Mesothelial cell of epicardium (in vitro differentiated cells): Measurements from ENCODE around the gene FRZB. TPM values are rescaled to one million over a fixed set of nuclear protein-coding genes. Genes with fewer than 3 reads are reported as not detected.

ENCODE experiments used
- DNase-seq, 2 experiments: peaks; one replicate each; pipeline ENCODE4 v3.0.0; 2021; ENCODE audit warnings: low spot score in 2 of 2; ENCODE audit not compliant: unreplicated experiment in 2 of 2
- H3K27ac Mint-ChIP-seq: 2 replicates; pipeline ENCODE4 v1.8.0; 2021; ENCODE audit warnings: mixed read lengths
- H3K27me3 Mint-ChIP-seq: 2 replicates; pipeline ENCODE4 v1.8.0; 2021; ENCODE audit warnings: low read depth, mixed read lengths
- H3K36me3 Mint-ChIP-seq: 2 replicates; pipeline ENCODE4 v1.8.0; 2021; ENCODE audit warnings: mixed read lengths
- H3K4me1 Mint-ChIP-seq: 2 replicates; pipeline ENCODE4 v1.8.0; 2021; ENCODE audit warnings: mixed read lengths
- H3K4me3 Mint-ChIP-seq: 2 replicates; pipeline ENCODE4 v1.8.0; 2021; ENCODE audit warnings: mild to moderate bottlenecking, moderate library complexity, mixed read lengths
- H3K9me3 Mint-ChIP-seq: 2 replicates; pipeline ENCODE4 v1.8.0; 2021; ENCODE audit warnings: mixed read lengths
- total RNA-seq: library from RNA; stranded (reverse); gene quantifications from 3 replicates; pipeline ENCODE4 v1.2.1, GENCODE V29; 2021
- TF ChIP-seq, protein P1 (sequence below): fragments of 200-600 bp; sonication (generic); IDR thresholded peaks from one replicate; pipeline ENCODE4 v1.5.0; 2021; ENCODE audit warnings: antibody characterized with exemption; ENCODE audit not compliant: unreplicated experiment

The FRZB gene, protein sequence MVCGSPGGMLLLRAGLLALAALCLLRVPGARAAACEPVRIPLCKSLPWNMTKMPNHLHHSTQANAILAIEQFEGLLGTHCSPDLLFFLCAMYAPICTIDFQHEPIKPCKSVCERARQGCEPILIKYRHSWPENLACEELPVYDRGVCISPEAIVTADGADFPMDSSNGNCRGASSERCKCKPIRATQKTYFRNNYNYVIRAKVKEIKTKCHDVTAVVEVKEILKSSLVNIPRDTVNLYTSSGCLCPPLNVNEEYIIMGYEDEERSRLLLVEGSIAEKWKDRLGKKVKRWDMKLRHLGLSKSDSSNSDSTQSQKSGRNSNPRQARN
- total RNA-seq: 12.1 to 13.0 TPM (median 12.6 TPM) in 3 replicates

DNA sequence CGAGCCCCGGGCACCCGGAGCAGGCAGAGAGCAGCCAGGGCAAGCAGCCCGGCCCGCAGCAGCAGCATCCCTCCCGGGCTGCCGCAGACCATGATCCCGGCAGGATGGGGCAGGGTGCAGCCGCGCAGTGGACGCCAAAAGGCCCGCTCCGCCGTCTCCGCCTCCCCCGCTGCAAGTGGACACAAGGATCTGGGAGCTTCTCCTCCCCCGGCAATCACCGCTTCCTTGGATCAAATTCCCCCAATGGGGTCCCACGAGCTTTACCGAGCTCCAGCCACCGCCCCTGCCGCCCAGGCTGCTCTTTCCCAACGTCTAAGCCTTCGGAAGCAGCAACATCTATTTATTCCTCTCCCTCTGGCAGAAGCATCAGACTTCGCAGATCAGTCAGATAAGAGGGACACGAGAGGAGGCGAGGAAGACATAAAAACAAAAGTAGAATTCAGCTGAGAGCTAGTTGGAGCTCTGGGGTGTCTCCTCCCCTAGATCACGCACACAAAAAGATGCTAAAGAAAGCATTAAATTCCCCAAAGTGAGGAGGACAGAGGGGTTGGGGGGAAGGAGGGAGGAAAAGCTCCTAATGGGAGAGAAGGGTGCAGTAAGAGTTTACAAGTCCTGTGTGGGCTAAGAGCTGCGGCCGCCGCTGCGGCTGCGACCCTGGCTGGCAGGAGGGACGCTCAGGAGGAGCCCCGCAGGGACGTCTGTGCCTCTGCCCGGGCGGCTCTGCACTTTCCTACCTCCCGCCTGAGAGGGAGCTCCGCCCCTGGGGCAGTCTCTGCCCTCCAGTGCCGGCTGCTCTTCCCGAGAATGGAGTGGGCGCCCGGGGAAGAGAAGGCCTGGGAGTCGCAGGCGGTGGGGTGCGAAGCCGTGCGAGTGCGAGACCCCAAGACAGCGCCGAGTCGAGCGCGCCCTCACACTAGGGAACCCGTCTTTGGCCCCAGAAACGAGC is at the start of gene FRZB:
Gene FRZB, minus strand, starts transcription at position 177 of the 946 bp plus-strand sequence. Its CDS starts 85 bp downstream, at position 92.
- DNase-seq: peak; percentile 42 to 77
- Mint-ChIP-seq H3K27me3 (peaks cover 2% of the 10 kb centered on the region), H3K4me1 (peaks cover 52% of the 10 kb centered on the region), H3K4me3 (peak within 1 kb of the TSS; percentile 84), H3K9me3 (no peaks in the 10 kb centered on the region), H3K36me3 (no peaks in the 10 kb centered on the region), H3K27ac (peak within 1 kb of the TSS; percentile 85)
- TF ChIP-seq, protein P1, sequence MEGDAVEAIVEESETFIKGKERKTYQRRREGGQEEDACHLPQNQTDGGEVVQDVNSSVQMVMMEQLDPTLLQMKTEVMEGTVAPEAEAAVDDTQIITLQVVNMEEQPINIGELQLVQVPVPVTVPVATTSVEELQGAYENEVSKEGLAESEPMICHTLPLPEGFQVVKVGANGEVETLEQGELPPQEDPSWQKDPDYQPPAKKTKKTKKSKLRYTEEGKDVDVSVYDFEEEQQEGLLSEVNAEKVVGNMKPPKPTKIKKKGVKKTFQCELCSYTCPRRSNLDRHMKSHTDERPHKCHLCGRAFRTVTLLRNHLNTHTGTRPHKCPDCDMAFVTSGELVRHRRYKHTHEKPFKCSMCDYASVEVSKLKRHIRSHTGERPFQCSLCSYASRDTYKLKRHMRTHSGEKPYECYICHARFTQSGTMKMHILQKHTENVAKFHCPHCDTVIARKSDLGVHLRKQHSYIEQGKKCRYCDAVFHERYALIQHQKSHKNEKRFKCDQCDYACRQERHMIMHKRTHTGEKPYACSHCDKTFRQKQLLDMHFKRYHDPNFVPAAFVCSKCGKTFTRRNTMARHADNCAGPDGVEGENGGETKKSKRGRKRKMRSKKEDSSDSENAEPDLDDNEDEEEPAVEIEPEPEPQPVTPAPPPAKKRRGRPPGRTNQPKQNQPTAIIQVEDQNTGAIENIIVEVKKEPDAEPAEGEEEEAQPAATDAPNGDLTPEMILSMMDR: no peak

DNA sequence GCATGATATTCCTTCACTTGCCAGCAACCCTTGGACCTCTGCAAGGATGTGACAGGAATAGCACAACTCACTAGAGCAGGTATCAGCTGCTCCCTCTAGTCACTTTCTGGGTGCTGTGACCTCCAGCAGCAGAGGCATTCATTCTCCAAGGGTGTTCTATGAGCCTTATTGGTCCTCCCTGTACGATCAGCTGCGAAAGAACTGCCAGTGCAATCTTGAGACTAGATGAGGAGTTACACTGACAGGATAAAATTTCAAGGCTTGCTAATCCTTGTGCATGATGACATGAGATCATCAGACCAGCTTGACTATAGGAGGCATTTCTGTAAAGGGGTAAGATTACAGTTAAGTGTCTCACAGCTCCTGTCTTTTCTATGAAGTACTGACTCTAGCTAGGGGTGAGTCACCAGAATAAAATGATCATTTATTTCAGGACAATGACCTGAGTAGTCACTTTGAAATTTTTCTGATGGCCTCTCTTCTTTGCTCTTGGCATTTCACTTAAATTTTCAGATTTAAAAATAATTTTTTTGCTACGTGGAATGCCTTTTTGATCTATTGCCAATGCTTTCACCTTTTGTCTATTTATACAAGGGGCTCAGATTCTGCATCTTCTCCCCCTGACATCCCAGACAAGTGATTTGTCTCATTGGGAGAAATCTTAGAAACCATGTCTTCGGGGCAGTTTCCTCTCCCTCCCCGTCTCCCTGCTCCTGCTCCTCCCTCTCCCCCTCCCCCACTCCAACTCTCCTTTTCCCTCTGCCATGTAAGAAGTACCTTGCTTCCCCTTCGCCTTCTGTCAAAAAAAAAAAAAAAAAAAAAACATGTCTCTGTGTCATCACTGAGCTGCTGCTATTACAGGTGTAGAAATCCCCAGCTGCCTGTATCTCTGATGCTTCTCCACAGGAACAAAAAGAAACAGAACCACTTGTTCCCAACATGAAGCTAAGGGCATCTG is 49.2 kb upstream of the FRZB start:
- Mint-ChIP-seq H3K9me3 (peaks cover 19% of the 10 kb centered on the region), H3K4me3 (no peak overlapping the region), H3K27ac (peak overlapping the region; percentile 56), H3K4me1 (peaks cover 21% of the 10 kb centered on the region), H3K36me3 (peaks cover 56% of the 10 kb centered on the region), H3K27me3 (no peaks in the 10 kb centered on the region)
- TF ChIP-seq, protein P1: no peak
- DNase-seq: no peak

DNA sequence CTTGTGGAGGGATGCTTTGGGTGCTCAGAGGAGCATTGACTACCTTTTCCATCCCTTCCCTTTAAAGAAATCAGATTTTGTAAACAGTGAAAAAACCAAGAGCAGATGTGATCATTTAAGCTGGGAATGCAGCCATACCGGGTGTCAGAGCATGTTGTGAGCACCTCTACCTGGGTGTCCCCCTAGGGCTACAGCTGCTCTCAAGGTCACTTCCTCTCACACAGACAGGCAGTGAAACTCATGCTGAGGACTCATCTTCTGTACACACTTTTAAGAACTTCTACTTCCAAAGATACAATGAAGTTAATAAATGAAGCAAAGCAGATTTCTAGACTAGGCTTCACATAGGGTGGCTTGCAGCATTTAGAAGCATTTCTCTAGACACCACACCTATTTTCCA is 48.4 kb upstream of the FRZB start:
- TF ChIP-seq, protein P1: no peak
- Mint-ChIP-seq H3K4me1 (peaks cover 21% of the 10 kb centered on the region), H3K9me3 (peaks cover 19% of the 10 kb centered on the region), H3K27me3 (no peaks in the 10 kb centered on the region), H3K36me3 (peaks cover 56% of the 10 kb centered on the region), H3K27ac (peak overlapping the region; percentile 21), H3K4me3 (no peak overlapping the region)
- DNase-seq: no peak

DNA sequence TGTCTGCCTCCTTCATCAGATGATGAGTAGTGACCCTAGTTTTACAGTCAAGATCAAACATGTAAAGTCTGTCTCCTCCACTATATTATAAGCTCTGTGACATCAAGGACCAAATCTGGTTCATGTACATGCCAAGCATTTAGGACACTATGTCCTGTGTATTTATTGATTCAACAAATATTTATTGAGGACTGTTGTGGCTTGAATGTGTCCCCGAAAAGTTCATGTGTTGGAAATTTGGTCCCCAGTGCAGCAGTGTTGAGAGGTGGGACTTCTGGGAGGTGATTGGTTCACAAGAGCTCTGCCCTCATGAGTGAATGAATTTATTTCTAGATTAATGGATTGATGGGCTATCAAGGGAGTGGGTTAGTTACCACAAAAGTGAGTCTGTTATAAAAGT is 46.6 kb upstream of the FRZB start:
- TF ChIP-seq, protein P1: no peak
- no peak for DNase-seq
- H3K36me3 Mint-ChIP-seq: peaks cover 57% of the 10 kb centered on the region
- peaks cover 21% of the 10 kb centered on the region for H3K4me1 Mint-ChIP-seq
- no peak overlapping the region for H3K4me3 Mint-ChIP-seq
- no peaks in the 10 kb centered on the region for H3K27me3 Mint-ChIP-seq
- H3K27ac Mint-ChIP-seq: no peak overlapping the region
- H3K9me3 Mint-ChIP-seq: peaks cover 22% of the 10 kb centered on the region

DNA sequence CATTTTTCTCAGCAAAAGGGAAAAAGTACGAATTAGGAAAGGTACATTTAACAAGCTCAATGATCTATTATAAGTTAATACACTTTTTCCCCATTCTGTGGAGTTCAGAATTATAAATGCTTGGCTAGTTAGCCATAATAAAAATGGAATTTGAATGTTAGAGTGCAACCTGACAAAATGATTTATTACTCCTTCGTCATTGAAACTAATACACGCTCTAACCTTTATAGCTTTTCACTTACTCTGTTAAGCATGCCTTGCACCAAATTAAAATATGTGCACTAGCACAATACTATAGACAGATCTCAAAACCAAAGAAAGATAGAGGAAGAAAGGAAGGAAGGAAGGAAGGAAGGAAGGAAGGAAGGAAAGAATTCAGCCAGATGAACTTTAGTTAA is 46.1 kb upstream of the FRZB start:
- no peaks in the 10 kb centered on the region for H3K27me3 Mint-ChIP-seq
- H3K4me3 Mint-ChIP-seq: no peak overlapping the region
- peaks cover 53% of the 10 kb centered on the region for H3K36me3 Mint-ChIP-seq
- H3K27ac Mint-ChIP-seq: no peak overlapping the region
- DNase-seq: no peak
- peaks cover 21% of the 10 kb centered on the region for H3K4me1 Mint-ChIP-seq
- H3K9me3 Mint-ChIP-seq: peaks cover 18% of the 10 kb centered on the region
- TF ChIP-seq, protein P1: no peak
